Astrocyte of the spinal cord (primary cell): ENCODE data around the gene YPEL3.
"Not testable (repeated sequence)": the region's sequence is repeated elsewhere in the genome, so short reads cannot be mapped to it uniquely, and the experiment has no call there.

Source experiments
- DNase-seq: peaks from one replicate; pipeline ENCODE4 v3.0.0; 2011; ENCODE audit warnings: low read depth, low spot score
- H3K4me3 ChIP-seq: 2 replicates; pipeline ENCODE4 v1.5.1; 2011; ENCODE audit warnings: low read depth, mild to moderate bottlenecking, low read length, moderate library complexity
- CTCF ChIP-seq: IDR thresholded peaks from 2 replicates; pipeline ENCODE4 v1.5.1; 2012; ENCODE audit warnings: low read depth, mild to moderate bottlenecking, low read length, inconsistent platforms
- in situ Hi-C: cut with HindIII; loops from 2 replicates; pipeline ENCODE4 v1.10.0; 2017; ENCODE audit warnings: low sequenced_read_pairs

The YPEL3 gene

GRCh38 chr16:30117768-30118167 is 21.8 kb upstream of the YPEL3 start:
- in situ Hi-C loops, result no loop called here
- no peak overlapping the region for H3K4me3 ChIP-seq
- TF ChIP-seq CTCF, result no peak
- no peak for DNase-seq

- in situ Hi-C loops, result no loop called here
Observed at GRCh38 chr16:30116291-30117207, 20.5 kb upstream of the YPEL3 start.

GRCh38 chr16:30115238-30115637 is 19.2 kb upstream of the YPEL3 start:
- DNase-seq, result no peak
- H3K4me3 ChIP-seq, result no peak overlapping the region
- TF ChIP-seq CTCF, result no peak
- in situ Hi-C loops, result no loop called here

More at GRCh38 chr16:30116291-30117207, 20.5 kb upstream of the YPEL3 start:
- H3K4me3 ChIP-seq, result no peak overlapping the region
- no peak for DNase-seq
- TF ChIP-seq CTCF, result no peak

GRCh38 chr16:30114833-30115232 is 18.8 kb upstream of the YPEL3 start:
- H3K4me3 ChIP-seq, in situ Hi-C loops, DNase-seq: not testable (repeated sequence)

GRCh38 chr16:30114411-30114810 is 18.4 kb upstream of the YPEL3 start:
- H3K4me3 ChIP-seq, result no peak overlapping the region
- DNase-seq, result no peak
- in situ Hi-C loops, result no loop called here
- TF ChIP-seq CTCF, result no peak

GRCh38 chr16:30113711-30114333 is 17.8 kb upstream of the YPEL3 start:
- TF ChIP-seq CTCF, result no peak
- no peak overlapping the region for H3K4me3 ChIP-seq
- in situ Hi-C loops, result no loop called here
- DNase-seq, result no peak
